ENCODE results near the gene MYOF. TPM values are rescaled to one million over a fixed set of nuclear protein-coding genes. Genes with fewer than 3 reads are reported as not detected.

MYOF gene
- total RNA-seq, 2 donors from 2014 or later = 84.4 to 85.0 TPM

DNA sequence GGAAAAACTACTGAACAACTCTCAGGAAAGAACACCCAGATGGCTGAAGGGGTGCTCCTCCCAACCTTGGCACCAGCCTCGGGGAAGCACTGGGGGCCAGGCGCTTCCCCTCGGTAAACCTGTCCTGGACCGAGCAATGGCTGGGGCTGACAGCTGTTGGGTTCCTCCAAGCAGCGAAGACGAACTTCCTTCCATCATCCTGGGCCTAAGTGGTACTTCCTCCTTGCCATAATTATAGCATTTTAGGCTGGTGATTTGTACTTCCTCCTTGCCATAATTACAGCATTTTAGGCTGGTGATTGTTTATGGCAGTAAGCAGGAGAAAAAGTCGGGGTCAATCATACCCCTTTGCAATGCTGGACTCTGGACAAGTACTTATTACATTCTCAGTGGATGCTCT, 69.3 kb downstream of the MYOF start:
- TF ChIP-seq, protein P1, sequence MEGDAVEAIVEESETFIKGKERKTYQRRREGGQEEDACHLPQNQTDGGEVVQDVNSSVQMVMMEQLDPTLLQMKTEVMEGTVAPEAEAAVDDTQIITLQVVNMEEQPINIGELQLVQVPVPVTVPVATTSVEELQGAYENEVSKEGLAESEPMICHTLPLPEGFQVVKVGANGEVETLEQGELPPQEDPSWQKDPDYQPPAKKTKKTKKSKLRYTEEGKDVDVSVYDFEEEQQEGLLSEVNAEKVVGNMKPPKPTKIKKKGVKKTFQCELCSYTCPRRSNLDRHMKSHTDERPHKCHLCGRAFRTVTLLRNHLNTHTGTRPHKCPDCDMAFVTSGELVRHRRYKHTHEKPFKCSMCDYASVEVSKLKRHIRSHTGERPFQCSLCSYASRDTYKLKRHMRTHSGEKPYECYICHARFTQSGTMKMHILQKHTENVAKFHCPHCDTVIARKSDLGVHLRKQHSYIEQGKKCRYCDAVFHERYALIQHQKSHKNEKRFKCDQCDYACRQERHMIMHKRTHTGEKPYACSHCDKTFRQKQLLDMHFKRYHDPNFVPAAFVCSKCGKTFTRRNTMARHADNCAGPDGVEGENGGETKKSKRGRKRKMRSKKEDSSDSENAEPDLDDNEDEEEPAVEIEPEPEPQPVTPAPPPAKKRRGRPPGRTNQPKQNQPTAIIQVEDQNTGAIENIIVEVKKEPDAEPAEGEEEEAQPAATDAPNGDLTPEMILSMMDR (IDR thresholded peaks at IDR 0.05) = no peak
- TF ChIP-seq POLR2AphosphoS5 (IDR thresholded peaks at IDR 0.05) = no peak
- TF ChIP-seq POLR2A (IDR thresholded peaks at IDR 0.05) = no peak
- 76% methylated on average over 7 of the region's 7 CpGs for WGBS
- H3K9me3 ChIP-seq = no peaks in the 10 kb centered on the region
- H3K27ac ChIP-seq = no peak overlapping the region
- DNase-seq (ENCODE audit: low spot score) = no peak
- no peaks in the 10 kb centered on the region for H3K27me3 ChIP-seq (replicated peaks; ENCODE audit: insufficient read depth)
- no peak overlapping the region for H3K4me3 ChIP-seq
- H3K36me3 ChIP-seq = no peaks in the 10 kb centered on the region
- no peaks in the 10 kb centered on the region for H3K4me1 ChIP-seq (replicated peaks)
- intact Hi-C loops (cut with DNase I) = no loop called here

DNA sequence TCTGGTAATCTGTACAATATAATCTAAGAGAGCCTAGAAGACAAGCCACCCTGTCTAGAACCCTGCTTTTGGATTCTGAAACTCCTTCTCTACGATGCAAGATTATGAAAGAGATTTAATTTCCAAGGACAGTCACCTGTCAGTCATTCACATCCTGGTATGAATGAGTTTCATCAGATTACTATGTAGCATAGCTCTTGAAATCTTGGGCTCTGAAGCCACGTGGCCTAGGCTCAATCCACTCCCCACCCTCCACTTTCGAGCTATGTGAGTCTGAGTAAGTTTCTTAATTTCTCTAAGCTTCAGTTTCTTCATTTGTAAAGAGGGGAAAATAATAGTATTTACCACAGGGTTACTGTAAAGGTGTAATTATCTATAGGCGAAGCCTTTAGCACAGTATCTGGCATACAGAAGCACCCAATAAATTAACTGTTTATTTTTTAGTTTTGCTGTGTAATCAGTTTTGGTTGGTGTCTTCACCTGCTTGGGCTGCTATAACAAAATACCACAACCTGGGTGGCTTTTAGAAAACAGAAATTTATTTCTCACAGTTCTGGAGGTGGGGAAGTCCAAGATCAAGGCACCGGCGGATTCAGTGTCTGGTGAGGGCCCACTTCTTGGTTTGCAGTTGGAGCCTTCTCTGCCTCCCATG, 71.3 kb downstream of the MYOF start:
- intact Hi-C loops (cut with DNase I) = no loop called here
- Histone ChIP-seq H3K4me3 (no peak overlapping the region), H3K27ac (no peak overlapping the region), H3K27me3 (replicated peaks; ENCODE audit: insufficient read depth) (no peaks in the 10 kb centered on the region), H3K9me3 (no peaks in the 10 kb centered on the region), H3K36me3 (no peaks in the 10 kb centered on the region), H3K4me1 (replicated peaks) (no peaks in the 10 kb centered on the region)
- WGBS = 75% methylated on average over 6 of the region's 6 CpGs
- no peak for DNase-seq (ENCODE audit: low spot score)
- TF ChIP-seq, protein P1 (IDR thresholded peaks at IDR 0.05) = no peak
- TF ChIP-seq POLR2AphosphoS5 (IDR thresholded peaks at IDR 0.05) = no peak
- TF ChIP-seq POLR2A (IDR thresholded peaks at IDR 0.05) = no peak

DNA sequence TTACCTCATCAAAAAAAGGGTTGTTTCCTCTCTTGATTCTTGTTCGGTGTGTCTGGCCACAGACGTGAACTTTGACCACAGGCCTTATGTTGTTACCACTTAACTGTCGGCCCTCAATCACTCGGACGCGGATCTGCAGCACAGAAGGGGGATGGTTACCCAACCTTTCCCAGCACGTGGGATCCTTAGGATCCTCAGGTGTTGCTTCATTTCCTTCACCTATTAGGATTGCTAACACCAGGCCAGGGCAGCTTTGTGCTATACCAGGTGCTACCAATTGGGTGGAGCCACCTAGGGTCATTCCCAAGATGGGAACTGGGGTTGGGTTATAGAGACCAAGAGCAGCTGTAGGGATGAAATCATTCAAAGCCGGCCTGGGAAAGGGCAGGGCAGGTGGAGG, 73.4 kb downstream of the MYOF start:
- WGBS = 76% methylated on average over 8 of the region's 8 CpGs

DNA sequence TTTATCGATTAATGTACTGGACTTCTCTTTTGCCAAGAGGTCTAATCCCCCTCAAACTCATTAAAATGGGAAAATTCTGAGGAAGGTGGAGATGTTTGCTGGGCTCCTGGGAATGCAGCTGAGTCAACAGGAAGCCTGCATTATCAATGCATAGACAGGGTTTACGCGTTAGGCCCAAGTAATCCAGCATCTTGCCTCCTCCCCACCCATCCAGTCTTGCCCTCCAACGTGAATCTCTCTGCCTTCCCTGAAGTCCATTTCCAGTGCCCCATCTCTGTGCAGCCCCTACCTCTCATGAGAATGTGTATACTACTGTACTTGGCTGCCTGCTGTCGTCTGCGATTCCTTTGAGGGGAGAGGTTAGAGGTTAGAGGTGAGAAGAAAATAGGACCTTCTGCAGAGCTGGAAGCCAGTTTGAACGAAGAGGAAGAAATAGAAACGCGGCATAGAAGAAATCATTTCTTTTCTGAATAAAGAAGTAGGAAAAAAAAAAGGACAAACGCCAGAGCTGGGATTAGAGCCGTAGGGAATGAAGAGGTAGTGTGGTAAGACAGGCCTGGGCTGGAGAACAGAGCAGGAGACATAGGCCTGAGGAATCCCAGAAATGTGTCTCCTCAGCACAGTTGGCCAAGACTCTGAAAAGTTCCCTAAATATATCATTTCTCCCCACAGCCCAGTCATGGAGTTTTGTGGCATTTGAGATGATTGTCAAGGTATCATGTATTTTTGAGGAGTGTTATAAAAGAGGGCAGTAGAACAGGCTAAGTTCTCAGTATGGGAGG, 75.6 kb downstream of the MYOF start:
- no peak for TF ChIP-seq POLR2AphosphoS5 (IDR thresholded peaks at IDR 0.05)
- TF ChIP-seq, protein P1 (IDR thresholded peaks at IDR 0.05) = no peak
- H3K36me3 ChIP-seq = no peaks in the 10 kb centered on the region
- WGBS = 58% methylated on average over 11 of the region's 11 CpGs
- no peaks in the 10 kb centered on the region for H3K9me3 ChIP-seq
- no peaks in the 10 kb centered on the region for H3K27me3 ChIP-seq (replicated peaks; ENCODE audit: insufficient read depth)
- no peak overlapping the region for H3K4me3 ChIP-seq
- no peak for DNase-seq (ENCODE audit: low spot score)
- intact Hi-C loops (cut with DNase I) = no loop called here
- H3K27ac ChIP-seq = no peak overlapping the region
- no peaks in the 10 kb centered on the region for H3K4me1 ChIP-seq (replicated peaks)

More for the DNA sequence above, 73.4 kb downstream of the MYOF start:
- H3K27ac ChIP-seq = no peak overlapping the region
- H3K4me3 ChIP-seq = no peak overlapping the region
- no peaks in the 10 kb centered on the region for H3K9me3 ChIP-seq
- no peak for DNase-seq (ENCODE audit: low spot score)
- TF ChIP-seq POLR2AphosphoS5 (IDR thresholded peaks at IDR 0.05) (no peak), POLR2A (IDR thresholded peaks at IDR 0.05) (no peak)
- TF ChIP-seq, protein P1 (IDR thresholded peaks at IDR 0.05) = no peak
- intact Hi-C loops (cut with DNase I) = no loop called here
- no peaks in the 10 kb centered on the region for H3K27me3 ChIP-seq (replicated peaks; ENCODE audit: insufficient read depth)
- no peaks in the 10 kb centered on the region for H3K4me1 ChIP-seq (replicated peaks)
- H3K36me3 ChIP-seq = no peaks in the 10 kb centered on the region

DNA sequence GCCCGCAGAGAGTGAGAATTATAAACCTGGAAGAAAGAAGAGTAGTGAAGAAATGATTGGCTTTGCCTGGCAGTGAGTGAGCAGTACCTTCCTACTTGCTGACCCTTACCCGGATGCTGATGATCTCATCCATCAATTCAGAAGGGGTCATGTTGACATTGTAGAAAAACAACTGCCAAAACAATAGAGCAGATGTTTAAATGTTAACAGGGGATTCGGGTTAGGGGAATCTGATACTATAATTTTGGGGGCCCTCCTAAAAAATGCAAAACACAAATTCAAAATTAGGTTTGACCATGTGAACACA, 78.1 kb downstream of the MYOF start:
- Histone ChIP-seq H3K4me3 (no peak overlapping the region), H3K27ac (no peak overlapping the region), H3K36me3 (peaks cover 0 to 2% of the 10 kb centered on the region in 2 donors), H3K27me3 (replicated peaks; ENCODE audit: insufficient read depth) (no peaks in the 10 kb centered on the region), H3K4me1 (replicated peaks) (no peaks in the 10 kb centered on the region), H3K9me3 (no peaks in the 10 kb centered on the region)
- TF ChIP-seq POLR2A (IDR thresholded peaks at IDR 0.05) (no peak), POLR2AphosphoS5 (IDR thresholded peaks at IDR 0.05) (no peak)
- TF ChIP-seq, protein P1 (IDR thresholded peaks at IDR 0.05) = no peak
- no peak for DNase-seq (ENCODE audit: low spot score)
- WGBS = 60% methylated on average over 3 of the region's 3 CpGs
- intact Hi-C loops (cut with DNase I) = no loop called here
